HepG2 (cell line): ENCODE results near the gene MT4. TPM values are rescaled to one million over a fixed set of nuclear protein-coding genes. Genes with fewer than 3 reads are reported as not detected.

Source experiments
- EED ChIP-seq: sonication (generic); formaldehyde crosslinking; IDR thresholded peaks from 2 replicates; pipeline ENCODE4 v1.5.0; 2020; ENCODE audit warnings: mild to moderate bottlenecking, missing genetic modification reagents
- EP300 ChIP-seq, 3 experiments: sonication (generic) in 1 of 3; formaldehyde crosslinking in 1 of 3; IDR thresholded peaks; 2 replicates each; pipeline versions ENCODE4 v1.5.1 to v1.6.1; 2011 to 2020; ENCODE audit warnings: low read depth in 2 of 3, low read length in 2 of 3, borderline replicate concordance in 1 of 3, improper control_type of control experiment in 1 of 3, mild to moderate bottlenecking in 1 of 3, missing genetic modification reagents in 1 of 3, moderate library complexity in 1 of 3
- ETV6 ChIP-seq: sonication (generic); formaldehyde crosslinking; conservative IDR thresholded peaks from 2 replicates; pipeline ENCODE4 v1.4.0; 2020; ENCODE audit warnings: missing genetic modification reagents
- FOXJ3 ChIP-seq: sonication (generic); formaldehyde crosslinking; IDR thresholded peaks from 2 replicates; pipeline ENCODE4 v1.4.0; 2020; ENCODE audit warnings: missing genetic modification reagents, mild to moderate bottlenecking, borderline replicate concordance
- GZF1 ChIP-seq: sonication (generic); formaldehyde crosslinking; IDR thresholded peaks from 2 replicates; pipeline ENCODE4 v1.5.1; 2020; ENCODE audit warnings: mild to moderate bottlenecking, missing genetic modification reagents
- HNRNPL ChIP-seq: fragments of 200-400 bp; formaldehyde crosslinking; IDR thresholded peaks from 2 replicates; pipeline ENCODE4 v1.6.1; 2017; ENCODE audit warnings: mild to moderate bottlenecking, low read depth, low read length
- HOXD1 ChIP-seq: sonication (generic); formaldehyde crosslinking; IDR thresholded peaks from 2 replicates; pipeline ENCODE4 v1.5.0; 2020; ENCODE audit warnings: missing genetic modification reagents
- JDP2 ChIP-seq: sonication (generic); formaldehyde crosslinking; IDR thresholded peaks from 2 replicates; pipeline ENCODE4 v1.8.1; 2022; ENCODE audit warnings: missing genetic modification reagents, borderline replicate concordance
- NAIF1 ChIP-seq: sonication (generic); formaldehyde crosslinking; IDR thresholded peaks from 2 replicates; pipeline ENCODE4 v1.5.0; 2020; ENCODE audit warnings: mild to moderate bottlenecking, missing genetic modification reagents, borderline replicate concordance
- NFATC3 ChIP-seq: sonication (generic); formaldehyde crosslinking; IDR thresholded peaks from 2 replicates; pipeline ENCODE4 v1.5.1; 2020; ENCODE audit warnings: mild to moderate bottlenecking, missing genetic modification reagents
- NFYC ChIP-seq: IDR thresholded peaks from 2 replicates; pipeline ENCODE4 v1.6.1; 2016; ENCODE audit warnings: missing genetic modification reagents, missing compliant biosample characterization
- NONO ChIP-seq, 2 experiments: fragments of 450-650 bp in 1 of 2; sonication (generic) in 1 of 2; formaldehyde crosslinking in 1 of 2; IDR thresholded peaks in 1 of 2; conservative IDR thresholded peaks in 1 of 2; 2 replicates each; pipeline versions ENCODE4 v1.6.1 to v1.8.0; 2017 to 2022; ENCODE audit warnings: mild to moderate bottlenecking in 1 of 2, missing genetic modification reagents in 1 of 2, moderate library complexity in 1 of 2
- SRSF1 ChIP-seq: fragments of 200-400 bp; formaldehyde crosslinking; optimal IDR thresholded peaks from 2 replicates; pipeline ENCODE3; 2017; ENCODE audit warnings: mild to moderate bottlenecking, low read depth, low read length, moderate library complexity
- TBX3 ChIP-seq: fragments of 450-650 bp; IDR thresholded peaks from 2 replicates; pipeline ENCODE4 v1.6.1; 2017; ENCODE audit warnings: antibody characterized with exemption, mild to moderate bottlenecking, inconsistent platforms, borderline replicate concordance
- THAP11 ChIP-seq: IDR thresholded peaks from 2 replicates; pipeline ENCODE4 v1.6.1; 2016; ENCODE audit warnings: missing biosample characterization, missing genetic modification reagents
- XRCC5 ChIP-seq: fragments of 200-400 bp; formaldehyde crosslinking; optimal IDR thresholded peaks from 2 replicates; pipeline ENCODE3; 2017; ENCODE audit warnings: mild to moderate bottlenecking, low read length
- ZFAT ChIP-seq: sonication (generic); formaldehyde crosslinking; conservative IDR thresholded peaks from 2 replicates; pipeline ENCODE4 v1.8.1; 2023; ENCODE audit warnings: missing genetic modification reagents, inconsistent platforms
- ZNF547 ChIP-seq: sonication (generic); formaldehyde crosslinking; IDR thresholded peaks from 2 replicates; pipeline ENCODE4 v1.5.1; 2020; ENCODE audit warnings: mild to moderate bottlenecking, missing genetic modification reagents
- ZNF782 ChIP-seq: sonication (generic); formaldehyde crosslinking; IDR thresholded peaks from 2 replicates; pipeline ENCODE4 v1.4.0; 2020; ENCODE audit warnings: missing genetic modification reagents, mild to moderate bottlenecking, borderline replicate concordance
- polyA plus RNA-seq, 8 experiments: library from polyadenylated mRNA; depleted of rRNA in 3 of 8; stranded (reverse) in 7 of 8; unstranded in 1 of 8; fragments of >200 nt; fragmentation: Illumina TruSeq in 4 of 8; extraction: Trizol in 4 of 8; gene quantifications; 2 replicates each; pipeline versions ENCODE4 v1.2.1 to v1.2.3, GENCODE V29; 2011 to 2016; ENCODE audit warnings: low read depth in 4 of 8, missing spikeins in 1 of 8, mixed read lengths in 1 of 8; ENCODE audit not compliant: insufficient read depth in 1 of 8
- total RNA-seq, 5 experiments: library from RNA; depleted of rRNA; stranded (reverse); fragments of >200 nt; fragmentation: Illumina TruSeq; extraction: Trizol; gene quantifications; 2 replicates each; pipeline ENCODE4 v1.2.3, GENCODE V29; 2016; ENCODE audit warnings: low read depth in 1 of 5
- TF ChIP-seq, protein P1 (sequence below): sonication (generic); formaldehyde crosslinking; IDR thresholded peaks from 2 replicates; pipeline ENCODE4 v1.4.0; 2020; ENCODE audit warnings: low read depth, missing genetic modification reagents
- TF ChIP-seq, protein P2 (sequence below): sonication (generic); formaldehyde crosslinking; conservative IDR thresholded peaks from 2 replicates; pipeline ENCODE4 v1.8.1; 2023; ENCODE audit warnings: missing genetic modification reagents
- TF ChIP-seq, protein P3 (sequence below): IDR thresholded peaks from 2 replicates; pipeline ENCODE4 v1.6.1; 2012; ENCODE audit warnings: low read depth, low read length, improper control_type of control experiment

MT4 gene
- total and polyA plus RNA-seq, 2 of the 13 experiments (the other 11 are each of a cell fraction or from before 2014, with no cell fraction given), result not detected

DNA sequence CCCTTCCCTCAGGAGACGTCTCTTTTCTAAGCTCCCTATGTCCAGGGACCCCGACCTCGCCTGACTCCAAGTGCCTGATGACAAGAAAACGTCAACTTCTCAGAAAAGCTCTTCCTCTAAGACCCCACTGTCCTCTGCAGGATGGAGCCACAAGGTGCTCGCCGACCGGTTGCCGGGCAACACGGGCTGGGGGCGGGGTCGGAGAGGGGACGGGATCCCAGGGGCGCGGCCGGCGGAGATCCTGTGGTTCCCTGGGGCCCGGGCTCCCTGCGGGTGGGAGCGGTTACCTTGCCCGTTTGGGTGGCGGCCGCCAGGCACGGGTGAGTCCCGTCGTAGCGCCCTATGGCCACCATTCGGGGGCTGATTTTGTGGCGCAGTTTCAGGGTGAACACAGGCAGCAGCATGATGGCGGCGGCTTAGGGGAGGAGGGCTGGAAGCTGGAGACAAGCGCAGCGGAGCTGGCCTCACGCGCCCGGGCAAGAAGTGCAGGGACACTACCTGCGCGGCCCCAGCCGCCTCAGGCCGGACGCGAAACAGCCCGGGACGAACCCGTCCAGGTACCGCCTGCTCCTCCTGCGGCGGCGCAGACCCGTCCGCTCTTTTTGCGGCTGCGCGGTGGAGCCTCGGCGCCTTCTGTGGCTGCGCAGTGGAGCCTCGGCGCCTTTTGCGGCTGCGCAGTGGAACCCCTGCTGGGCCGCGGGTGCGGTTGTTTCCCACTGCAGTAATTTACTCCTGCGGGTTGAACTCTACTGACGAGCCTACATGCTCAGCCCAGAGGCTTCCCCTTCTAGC lies 45.2 kb upstream of the MT4 start, which contains the start of gene BBS2 (continued):
- no peak for TF ChIP-seq TBX3
- TF ChIP-seq, protein P1, sequence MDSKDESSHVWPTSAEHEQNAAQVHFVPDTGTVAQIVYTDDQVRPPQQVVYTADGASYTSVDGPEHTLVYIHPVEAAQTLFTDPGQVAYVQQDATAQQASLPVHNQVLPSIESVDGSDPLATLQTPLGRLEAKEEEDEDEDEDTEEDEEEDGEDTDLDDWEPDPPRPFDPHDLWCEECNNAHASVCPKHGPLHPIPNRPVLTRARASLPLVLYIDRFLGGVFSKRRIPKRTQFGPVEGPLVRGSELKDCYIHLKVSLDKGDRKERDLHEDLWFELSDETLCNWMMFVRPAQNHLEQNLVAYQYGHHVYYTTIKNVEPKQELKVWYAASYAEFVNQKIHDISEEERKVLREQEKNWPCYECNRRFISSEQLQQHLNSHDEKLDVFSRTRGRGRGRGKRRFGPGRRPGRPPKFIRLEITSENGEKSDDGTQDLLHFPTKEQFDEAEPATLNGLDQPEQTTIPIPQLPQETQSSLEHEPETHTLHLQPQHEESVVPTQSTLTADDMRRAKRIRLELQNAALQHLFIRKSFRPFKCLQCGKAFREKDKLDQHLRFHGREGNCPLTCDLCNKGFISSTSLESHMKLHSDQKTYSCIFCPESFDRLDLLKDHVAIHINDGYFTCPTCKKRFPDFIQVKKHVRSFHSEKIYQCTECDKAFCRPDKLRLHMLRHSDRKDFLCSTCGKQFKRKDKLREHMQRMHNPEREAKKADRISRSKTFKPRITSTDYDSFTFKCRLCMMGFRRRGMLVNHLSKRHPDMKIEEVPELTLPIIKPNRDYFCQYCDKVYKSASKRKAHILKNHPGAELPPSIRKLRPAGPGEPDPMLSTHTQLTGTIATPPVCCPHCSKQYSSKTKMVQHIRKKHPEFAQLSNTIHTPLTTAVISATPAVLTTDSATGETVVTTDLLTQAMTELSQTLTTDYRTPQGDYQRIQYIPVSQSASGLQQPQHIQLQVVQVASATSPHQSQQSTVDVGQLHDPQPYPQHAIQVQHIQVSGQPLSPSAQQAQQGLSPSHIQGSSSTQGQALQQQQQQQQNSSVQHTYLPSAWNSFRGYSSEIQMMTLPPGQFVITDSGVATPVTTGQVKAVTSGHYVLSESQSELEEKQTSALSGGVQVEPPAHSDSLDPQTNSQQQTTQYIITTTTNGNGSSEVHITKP (CRISPR knock-in tag), result 0 out of 2 replicates have a peak, but pooled peaks have one; percentile 16
- no peak for TF ChIP-seq EED (CRISPR knock-in tag)
- TF ChIP-seq GZF1 (CRISPR knock-in tag), result no peak
- no peak for TF ChIP-seq ZFAT (CRISPR knock-in tag)
- peak; percentile 94; the same call in 1 of the 2 replicates for TF ChIP-seq ZNF782 (CRISPR knock-in tag)
- peak; percentile 82; the same call in 1 of the 2 replicates for TF ChIP-seq ZNF547 (CRISPR knock-in tag)
- peak; percentile 87 for TF ChIP-seq THAP11 (CRISPR knock-in tag)
- no peak for TF ChIP-seq FOXJ3
- peak; percentile 86 for TF ChIP-seq SRSF1
- no peak for TF ChIP-seq HNRNPL
- TF ChIP-seq NONO (IDR thresholded peaks at IDR 0.05), result no peak
- TF ChIP-seq NONO (CRISPR knock-in tag; conservative IDR thresholded peaks at IDR 0.05), result peak; percentile 76
- peak; percentile 90; the same call in 1 of the 2 replicates for TF ChIP-seq HOXD1 (CRISPR knock-in tag)
- TF ChIP-seq NFYC (CRISPR knock-in tag), result no peak; the same call in 1 of the 2 replicates
- TF ChIP-seq, protein P2, sequence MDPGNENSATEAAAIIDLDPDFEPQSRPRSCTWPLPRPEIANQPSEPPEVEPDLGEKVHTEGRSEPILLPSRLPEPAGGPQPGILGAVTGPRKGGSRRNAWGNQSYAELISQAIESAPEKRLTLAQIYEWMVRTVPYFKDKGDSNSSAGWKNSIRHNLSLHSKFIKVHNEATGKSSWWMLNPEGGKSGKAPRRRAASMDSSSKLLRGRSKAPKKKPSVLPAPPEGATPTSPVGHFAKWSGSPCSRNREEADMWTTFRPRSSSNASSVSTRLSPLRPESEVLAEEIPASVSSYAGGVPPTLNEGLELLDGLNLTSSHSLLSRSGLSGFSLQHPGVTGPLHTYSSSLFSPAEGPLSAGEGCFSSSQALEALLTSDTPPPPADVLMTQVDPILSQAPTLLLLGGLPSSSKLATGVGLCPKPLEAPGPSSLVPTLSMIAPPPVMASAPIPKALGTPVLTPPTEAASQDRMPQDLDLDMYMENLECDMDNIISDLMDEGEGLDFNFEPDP (CRISPR knock-in tag), result no peak
- no peak for TF ChIP-seq EP300 (IDR thresholded peaks at IDR 0.05; ENCODE audit: low read depth in 2 of 2, low read length in 2 of 2)
- peak; percentile 5; the same call in 1 of the 2 replicates for TF ChIP-seq EP300 (CRISPR knock-in tag; IDR thresholded peaks at IDR 0.05; ENCODE audit: borderline replicate concordance)
- TF ChIP-seq JDP2 (CRISPR knock-in tag), result no peak
- TF ChIP-seq NFATC3 (CRISPR knock-in tag), result 0 out of 2 replicates have a peak, but pooled peaks have one; percentile 70
- TF ChIP-seq XRCC5, result peak; percentile 25
- peak; percentile 56; the same call in 1 of the 2 replicates for TF ChIP-seq NAIF1
- TF ChIP-seq, protein P3, sequence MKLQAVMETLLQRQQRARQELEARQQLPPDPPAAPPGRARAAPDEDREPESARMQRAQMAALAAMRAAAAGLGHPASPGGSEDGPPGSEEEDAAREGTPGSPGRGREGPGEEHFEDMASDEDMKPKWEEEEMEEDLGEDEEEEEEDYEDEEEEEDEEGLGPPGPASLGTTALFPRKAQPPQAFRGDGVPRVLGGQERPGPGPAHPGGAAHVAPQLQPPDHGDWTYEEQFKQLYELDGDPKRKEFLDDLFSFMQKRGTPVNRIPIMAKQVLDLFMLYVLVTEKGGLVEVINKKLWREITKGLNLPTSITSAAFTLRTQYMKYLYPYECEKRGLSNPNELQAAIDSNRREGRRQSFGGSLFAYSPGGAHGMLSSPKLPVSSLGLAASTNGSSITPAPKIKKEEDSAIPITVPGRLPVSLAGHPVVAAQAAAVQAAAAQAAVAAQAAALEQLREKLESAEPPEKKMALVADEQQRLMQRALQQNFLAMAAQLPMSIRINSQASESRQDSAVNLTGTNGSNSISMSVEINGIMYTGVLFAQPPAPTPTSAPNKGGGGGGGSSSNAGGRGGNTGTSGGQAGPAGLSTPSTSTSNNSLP, result no peak
- peak; percentile 41; the same call in 1 of the 2 replicates for TF ChIP-seq ETV6 (CRISPR knock-in tag)
